Suppressor macrophage treated with lipopolysaccharide for 4 hours (primary cell): ENCODE results near the gene ERG.

Source experiments
- DNase-seq: peaks from one replicate; pipeline ENCODE4 v3.0.0-alpha.2; 2020

ERG gene

DNA sequence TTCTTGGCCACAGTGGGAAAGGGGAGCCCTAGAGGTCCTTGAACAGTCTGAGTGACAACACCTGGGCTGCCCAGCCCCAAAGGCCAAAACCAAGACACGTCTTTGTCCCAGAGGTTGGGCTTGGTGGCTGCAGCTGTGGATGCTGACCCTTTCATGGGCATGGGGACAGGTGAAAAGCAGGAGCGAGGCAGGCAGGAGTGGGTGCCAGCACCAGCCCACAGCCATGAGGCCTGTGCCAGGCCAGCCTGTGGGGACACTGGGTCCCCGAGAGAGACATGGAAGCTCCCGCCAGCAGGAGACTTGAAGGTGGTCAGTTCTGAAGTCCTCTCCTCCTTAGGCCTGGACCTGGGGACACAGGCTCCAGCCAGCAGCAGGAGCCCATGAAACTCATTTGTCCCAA is 142.9 kb downstream of the ERG start:
- DNase-seq = no peak

DNA sequence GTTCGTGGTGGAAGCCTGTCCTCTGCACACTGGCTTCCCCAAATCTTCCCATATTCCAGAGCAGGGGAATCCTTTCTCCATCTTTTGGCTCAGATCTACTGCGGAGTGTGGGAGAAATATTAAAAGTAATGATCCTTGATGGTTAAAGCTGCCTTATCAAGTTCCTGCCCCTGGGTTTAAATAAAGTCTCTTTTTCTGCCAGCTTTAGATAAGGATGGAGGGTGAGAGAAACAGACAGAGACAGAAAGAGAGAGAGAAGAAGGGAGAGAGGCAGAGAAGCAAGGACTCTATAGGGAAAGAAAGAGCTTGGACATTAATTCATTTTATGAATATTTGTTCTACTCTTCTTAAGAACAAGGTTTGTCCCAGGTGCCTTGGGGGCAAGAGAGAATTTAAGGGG is 143.5 kb downstream of the ERG start:
- DNase-seq = no peak

GRCh38 chr21:38354231-38354630 is 144.0 kb downstream of the ERG start:
- no peak for DNase-seq

DNA sequence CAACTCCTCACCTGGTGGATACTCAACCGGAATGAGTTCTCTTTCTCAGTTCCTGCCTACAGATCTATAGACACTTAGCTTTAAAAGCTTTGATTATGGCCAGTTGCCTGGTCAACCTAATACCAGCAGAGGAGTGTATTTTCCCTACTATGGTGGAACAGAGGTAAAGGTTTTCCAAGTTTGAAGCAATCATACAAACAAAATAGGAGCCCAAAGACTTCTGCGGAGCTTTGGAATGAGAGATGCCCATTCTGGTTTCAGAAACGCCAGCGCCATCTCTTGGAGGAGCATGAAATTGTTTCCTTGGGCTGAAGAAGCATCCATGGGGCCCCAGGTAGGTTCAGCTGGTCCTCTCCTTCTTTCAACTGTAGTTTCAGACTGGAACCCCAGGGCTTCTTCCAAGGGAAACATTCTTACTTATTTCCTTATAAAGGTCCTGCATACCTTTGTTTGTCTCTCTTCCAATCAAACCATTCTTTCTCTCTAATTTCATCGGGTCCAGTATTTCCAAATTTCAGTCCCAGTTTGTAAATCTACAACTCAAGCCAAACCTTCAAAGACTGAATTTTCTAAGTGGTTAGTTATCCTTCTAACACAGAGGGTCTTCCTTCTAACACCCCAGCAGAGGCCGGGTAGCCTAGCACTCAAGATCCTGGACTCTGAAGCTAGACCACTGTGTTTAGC is 145.6 kb downstream of the ERG start:
- peak; percentile 82 for DNase-seq

- DNase-seq = peak; percentile 61
Measured at GRCh38 chr21:38351961-38352521, 146.2 kb downstream of the ERG start.

- DNase-seq = no peak
Measured at GRCh38 chr21:38351176-38351959, 146.9 kb downstream of the ERG start.

DNA sequence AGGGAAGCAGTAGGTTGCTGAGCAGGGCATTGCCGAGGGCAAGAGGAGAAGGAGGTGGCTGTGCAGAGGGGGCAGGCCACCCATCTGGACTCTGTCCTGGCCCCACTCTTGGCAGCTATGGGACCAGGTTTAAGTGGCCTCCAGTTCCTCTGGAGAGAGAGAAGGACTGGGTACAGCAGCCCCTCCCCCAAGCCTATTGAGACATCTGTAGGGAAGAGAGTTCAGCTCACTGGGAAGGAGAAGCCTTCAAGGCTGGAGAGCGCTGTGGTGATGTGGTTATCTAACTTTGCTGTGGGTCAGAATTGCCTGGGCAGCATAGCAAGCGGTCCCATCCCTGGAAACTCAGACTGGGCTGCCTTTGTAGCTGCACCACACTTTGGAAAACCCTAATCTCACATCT is 147.6 kb downstream of the ERG start:
- peak; percentile 23 for DNase-seq

DNA sequence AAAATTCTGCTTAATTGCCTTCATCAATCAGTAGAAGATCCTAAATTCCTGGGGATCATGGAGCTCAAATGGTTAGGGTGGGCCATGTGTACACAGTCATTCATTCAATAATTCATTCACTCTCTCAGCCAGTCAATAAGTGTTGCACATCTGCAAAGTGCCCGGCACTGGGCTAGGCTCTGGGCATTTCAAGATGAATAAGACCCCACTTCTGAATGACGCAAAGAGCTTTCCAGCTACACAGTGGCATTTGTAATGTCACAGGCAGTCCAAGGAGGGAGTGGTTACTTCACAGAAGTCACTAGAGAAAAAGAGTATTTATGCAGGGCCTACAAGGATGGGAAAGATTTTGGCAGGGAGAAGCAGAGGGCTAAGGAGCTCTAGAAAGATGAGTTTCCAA is 148.3 kb downstream of the ERG start:
- DNase-seq = no peak

GRCh38 chr21:38349111-38349746 is 149.0 kb downstream of the ERG start:
- DNase-seq = no peak

- no peak for DNase-seq
Measured at GRCh38 chr21:38346286-38346685, 152.0 kb downstream of the ERG start.

DNA sequence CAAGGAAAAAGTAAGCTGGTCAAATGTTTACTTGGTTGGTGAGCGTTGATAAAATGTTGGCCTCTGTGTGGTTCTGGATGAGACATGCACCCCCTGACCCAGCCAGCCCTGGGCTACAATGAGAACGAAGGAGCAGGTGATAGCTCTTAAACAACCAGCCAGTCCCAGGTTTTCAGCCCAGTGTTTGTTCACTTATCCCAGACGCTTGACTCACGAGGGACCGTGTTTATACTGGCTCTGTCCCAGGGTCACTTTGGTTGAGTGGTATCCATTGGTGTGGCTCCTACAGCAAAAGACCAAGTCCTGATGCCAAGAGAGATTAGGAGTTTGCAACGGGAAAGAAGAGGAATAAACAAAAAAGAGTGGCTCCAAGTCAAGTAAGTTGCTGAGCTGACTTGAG is 154.6 kb downstream of the ERG start:
- no peak for DNase-seq

- DNase-seq = no peak
Measured at GRCh38 chr21:38342739-38343138, 155.5 kb downstream of the ERG start.

GRCh38 chr21:38341546-38342012 is 156.7 kb downstream of the ERG start:
- no peak for DNase-seq

- DNase-seq = no peak
Measured at GRCh38 chr21:38340131-38340530, 158.1 kb downstream of the ERG start.

DNA sequence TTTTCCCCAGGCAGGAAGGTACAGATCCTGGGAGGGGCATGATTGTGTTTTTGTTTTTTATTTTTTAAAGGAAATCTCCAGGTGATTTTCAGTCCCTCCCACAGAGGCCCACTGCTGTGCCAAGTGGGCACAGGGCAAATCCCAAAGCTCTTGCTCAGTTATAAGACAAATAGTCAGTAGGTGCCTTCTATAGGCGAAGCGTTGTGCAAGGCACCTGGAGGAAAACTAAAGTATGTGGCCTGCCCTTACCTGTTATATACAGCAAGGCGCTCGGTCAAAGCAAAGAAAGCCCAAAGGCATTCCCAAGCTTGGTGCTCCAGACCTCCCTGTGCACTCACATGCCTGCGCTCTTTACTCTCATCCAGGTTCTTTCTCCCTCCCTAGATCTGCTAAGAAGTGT is 160.5 kb downstream of the ERG start:
- DNase-seq = no peak

DNA sequence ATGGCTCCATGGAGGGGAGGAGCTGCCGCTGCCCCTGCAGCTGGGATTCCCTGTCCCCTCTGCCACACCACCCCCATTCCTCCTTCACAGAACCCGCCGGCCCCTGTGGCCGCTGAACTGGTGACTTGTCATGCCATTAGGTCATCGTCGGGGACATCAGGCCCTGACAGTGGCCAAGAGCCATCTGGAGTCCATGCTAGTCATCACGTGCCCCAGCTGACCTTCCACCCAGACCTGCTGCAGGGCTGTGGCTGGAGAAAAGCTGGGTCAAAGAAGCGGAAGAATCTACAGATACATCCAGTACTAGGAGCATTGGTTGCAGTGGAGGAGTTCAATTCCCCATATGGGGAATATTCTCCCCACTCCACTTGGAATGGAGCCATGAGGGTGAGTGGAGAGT is 163.4 kb downstream of the ERG start:
- DNase-seq = no peak

- peak; percentile 13 for DNase-seq
Measured at GRCh38 chr21:38333301-38334272, 164.7 kb downstream of the ERG start.

- no peak for DNase-seq
Measured at GRCh38 chr21:38330666-38331065, 167.6 kb downstream of the ERG start.
